A549 (cell line): ENCODE data around the gene TMEM141. TPM values are rescaled to one million over a fixed set of nuclear protein-coding genes. Genes with fewer than 3 reads are reported as not detected.
"Not testable (repeated sequence)": the region's sequence is repeated elsewhere in the genome, so short reads cannot be mapped to it uniquely, and the experiment has no call there.

ENCODE experiments used
- ATAC-seq, 2 experiments: fragments of 200-7000 bp in 1 of 2; fragments of >200 bp in 1 of 2; cut with Nextera tagmentation in 1 of 2; cut with Tn5 transposase in 1 of 2; 3 replicates each; pipeline versions ENCODE4 v1.8.0 to v1.9.1; 2018 to 2020; ENCODE audit warnings: mild to moderate bottlenecking in 1 of 2, moderate library complexity in 1 of 2
- CTCF ChIA-PET: fragments of 300-600 bp; sonication (Branson Sonifier 250); formaldehyde crosslinking; extraction: SDS; loops from one replicate; lab custom pipeline; 2021; ENCODE audit warnings: antibody characterized with exemption, inconsistent platforms; lab: Yijun Ruan, JAX
- POLR2A ChIA-PET: fragments of 350-600 bp; formaldehyde crosslinking; extraction: SDS; loops from one replicate; lab custom pipeline; 2021; ENCODE audit warnings: antibody characterized with exemption, inconsistent platforms; lab: Yijun Ruan, JAX
- DNase-seq, 2 experiments: peaks; one replicate each; pipeline versions ENCODE4 v3.0.0 to v3.0.0-alpha.2; 2011 to 2016; ENCODE audit warnings: low read depth in 1 of 2, low spot score in 1 of 2
- FAIRE-seq: peaks from 2 replicates; lab custom pipeline; 2011; peaks lifted over from hg19 to GRCh38; lab: Jason Lieb, UNC
- H3K27ac ChIP-seq, 2 experiments: fragments of >200 bp; sonication (Bioruptor Twin); formaldehyde crosslinking; 3 replicates each; pipeline ENCODE4 v1.5.1; 2016 to 2017
- H3K4me1 ChIP-seq: fragments of >200 bp; sonication (Bioruptor Twin); formaldehyde crosslinking; 3 replicates; pipeline ENCODE4 v1.6.1; 2016
- H3K4me2 ChIP-seq: fragments of >200 bp; sonication (Bioruptor Twin); formaldehyde crosslinking; 3 replicates; pipeline ENCODE4 v1.6.1; 2016
- H3K4me3 ChIP-seq: fragments of >200 bp; sonication (Bioruptor Twin); formaldehyde crosslinking; 3 replicates; pipeline ENCODE4 v1.5.1; 2016
- H3K9me3 ChIP-seq: fragments of >200 bp; sonication (Bioruptor Twin); formaldehyde crosslinking; 3 replicates; pipeline ENCODE4 v1.6.1; 2016
- ATOH8 ChIP-seq: fragments of 250-450 bp; sonication (Bioruptor Pico); IDR thresholded peaks from 2 replicates; pipeline ENCODE4 v1.5.0; 2020; ENCODE audit warnings: low read depth, mild to moderate bottlenecking, moderate library complexity
- BHLHE40 ChIP-seq: IDR thresholded peaks from 2 replicates; pipeline ENCODE4 v1.6.1; 2012; ENCODE audit warnings: low read depth, low read length, inconsistent platforms
- CBX8 ChIP-seq: fragments of 200-600 bp; sonication (generic); IDR thresholded peaks from 2 replicates; pipeline ENCODE4 v1.6.1; 2016
- EP300 ChIP-seq, 2 experiments: fragments of >200 bp; sonication (Bioruptor Twin); formaldehyde crosslinking; IDR thresholded peaks; 2 replicates in 1 of 2; 3 replicates in 1 of 2; pipeline ENCODE4 v1.6.1; 2016 to 2017
- FOSL2 ChIP-seq, 2 experiments: fragments of 450-650 bp in 1 of 2; fragments of >200 bp in 1 of 2; sonication (Bioruptor Twin) in 1 of 2; formaldehyde crosslinking; IDR thresholded peaks; 2 replicates each; pipeline versions ENCODE4 v1.5.0 to v1.6.1; 2016 to 2020; ENCODE audit warnings: mild to moderate bottlenecking in 1 of 2, moderate library complexity in 1 of 2
- HOXA7 ChIP-seq: fragments of 250-450 bp; sonication (Bioruptor Pico); IDR thresholded peaks from 2 replicates; pipeline ENCODE4 v1.5.0; 2020; ENCODE audit warnings: mild to moderate bottlenecking, moderate library complexity
- JUN ChIP-seq, 2 experiments: fragments of >200 bp; sonication (Bioruptor Twin); formaldehyde crosslinking; IDR thresholded peaks; 2 replicates in 1 of 2; 3 replicates in 1 of 2; pipeline ENCODE4 v1.6.1; 2016 to 2017
- JUNB ChIP-seq: fragments of >200 bp; sonication (Bioruptor Twin); formaldehyde crosslinking; IDR thresholded peaks from 2 replicates; pipeline ENCODE4 v1.6.1; 2016
- NPAS2 ChIP-seq: fragments of 250-450 bp; sonication (Bioruptor Pico); IDR thresholded peaks from 2 replicates; pipeline ENCODE4 v1.8.0; 2022; ENCODE audit warnings: mild to moderate bottlenecking, moderate library complexity, borderline replicate concordance
- PBX3 ChIP-seq: IDR thresholded peaks from 2 replicates; pipeline ENCODE4 v1.6.1; 2012
- POLR2AphosphoS2 ChIP-seq: conservative IDR thresholded peaks from 2 replicates; pipeline ENCODE4 v1.6.1; 2012; ENCODE audit warnings: low read length, improper control_type of control experiment, inconsistent platforms
- RAD21 ChIP-seq, 2 experiments: fragments of >200 bp in 1 of 2; sonication (Bioruptor Twin) in 1 of 2; formaldehyde crosslinking in 1 of 2; IDR thresholded peaks in 1 of 2; conservative IDR thresholded peaks in 1 of 2; 2 replicates in 1 of 2; 3 replicates in 1 of 2; pipeline ENCODE4 v1.6.1; 2012 to 2018; ENCODE audit warnings: inconsistent platforms in 1 of 2
- TFCP2L1 ChIP-seq: fragments of 250-450 bp; sonication (Bioruptor Pico); IDR thresholded peaks from 2 replicates; pipeline ENCODE4 v1.5.0; 2021; ENCODE audit warnings: mild to moderate bottlenecking
- TP53 ChIP-seq: fragments of 250-450 bp; sonication (Bioruptor Pico); IDR thresholded peaks from 2 replicates; pipeline ENCODE4 v1.5.0; 2021; ENCODE audit warnings: mild to moderate bottlenecking, moderate library complexity
- ZC3H11A ChIP-seq: fragments of 450-650 bp; IDR thresholded peaks from 2 replicates; pipeline ENCODE4 v1.6.1; 2014; ENCODE audit warnings: antibody characterized with exemption, mild to moderate bottlenecking
- WGBS: methylation state at CpG from one replicate; pipeline ENCODE4 v1.1.6; 2017; ENCODE audit errors: missing lambda C conversion rate; 5-methylcytosine and 5-hydroxymethylcytosine counted together
- polyA plus RNA-seq, 4 experiments: library from polyadenylated mRNA; depleted of rRNA in 3 of 4; stranded (reverse); fragments of >200 nt; fragmentation: RNase III in 1 of 4; extraction: RNeasy Plus Mini Kit Qiagen cat#74134 plus additional on column Dnase treatment in 1 of 4; gene quantifications; 2 replicates in 3 of 4; 3 replicates in 1 of 4; pipeline ENCODE4 v1.2.3, GENCODE V29; 2011 to 2017

Gene TMEM141
- polyA plus RNA-seq, 2 of the 4 experiments (the other 2 are of a cell fraction), result 64.5 to 70.7 TPM

- H3K4me3 ChIP-seq, result peak overlapping the region; percentile 17; the same call in 1 of the 3 replicates
- DNase-seq (peak in 1 of 2 experiments; percentile 75), FAIRE-seq (no peak), ATAC-seq (peak; percentile 41 to 46)
- POLR2A ChIA-PET, result interaction anchor here (1.0 to 1.2 kb wide), 2 partner anchors 25 to 34 kb away, joined by 3 to 4 read pairs; partner anchors contain the start of gene EDF1
- peak overlapping the region; percentile 69 to 90 for H3K27ac ChIP-seq
- CTCF ChIA-PET, result interaction anchor here (0.6 to 4.7 kb wide), 19 partner anchors 9 to 211 kb away, joined by 3 to 72 read pairs (median 11); partner anchors contain the start of genes MAMDC4 and RABL6
- H3K4me2 ChIP-seq, result peak overlapping the region; percentile 77
- H3K9me3 ChIP-seq, result no peaks in the 10 kb centered on the region
- 67% methylated on average over 20 of the region's 28 CpGs for WGBS
- peaks cover 56% of the 10 kb centered on the region for H3K4me1 ChIP-seq
- TF ChIP-seq BHLHE40 (no peak), ZC3H11A (no peak), NPAS2 (no peak), CBX8 (no peak), TFCP2L1 (CRISPR knock-in tag) (no peak), JUN (IDR thresholded peaks at IDR 0.05) (peak in 1 of 2 experiments; percentile 42; a peak in 1 of 5 replicates), RAD21 (conservative IDR thresholded peaks at IDR 0.05 in 1 of 2, IDR thresholded peaks at IDR 0.05 in 1 of 2) (no peak), JUNB (no peak), ATOH8 (no peak), TP53 (CRISPR knock-in tag) (no peak), FOSL2 (IDR thresholded peaks at IDR 0.05) (no peak), FOSL2 (CRISPR knock-in tag; IDR thresholded peaks at IDR 0.05) (no peak), HOXA7 (CRISPR knock-in tag) (no peak), POLR2AphosphoS2 (no peak), EP300 (IDR thresholded peaks at IDR 0.05) (no peak), PBX3 (peak; percentile 18)
These were observed 49.9 kb downstream of the TMEM141 start for GRCh38 chr9:136840877-136841645.

- Histone ChIP-seq H3K27ac (peak overlapping the region; percentile 69 to 90), H3K4me2 (peak overlapping the region; percentile 77), H3K4me3 (peak overlapping the region; percentile 45; the same call in 2 of the 3 replicates), H3K4me1 (peaks cover 56% of the 10 kb centered on the region)
- TF ChIP-seq PBX3 (peak; percentile 17; the same call in 1 of the 2 replicates), JUN (IDR thresholded peaks at IDR 0.05) (0 out of 5 replicates have a peak, but pooled peaks of 1 of the 2 experiments have one; percentile 5), POLR2AphosphoS2 (0 out of 2 replicates have a peak, but pooled peaks have one; percentile 72)
- not testable (repeated sequence) for H3K9me3 ChIP-seq, DNase-seq
- POLR2A ChIA-PET, result interaction anchor here (0.6 to 1.2 kb wide), 4 partner anchors 24 to 157 kb away, joined by 3 to 4 read pairs (median 3); partner anchors contain the start of gene EDF1
- WGBS, result 31% methylated on average over 13 of the region's 16 CpGs
- FAIRE-seq, result peak; percentile 13
- CTCF ChIA-PET, result interaction anchor here (0.6 to 4.7 kb wide), 33 partner anchors 10 to 211 kb away, joined by 3 to 72 read pairs (median 6); partner anchors contain the start of genes CLIC3, FBXW5, MAMDC4 and RABL6
- ATAC-seq, result peak; percentile 1 to 13; a peak in 5 of 6 replicates
These were observed 50.7 kb downstream of the TMEM141 start for GRCh38 chr9:136841646-136842379.
